K562 (cell line): ENCODE results near the gene HIKESHI.

Experiments
- POLR3A ChIP-seq: IDR thresholded peaks from 2 replicates; pipeline ENCODE4 v1.6.1; 2011; ENCODE audit warnings: borderline replicate concordance, mild to moderate bottlenecking, moderate library complexity; ENCODE audit not compliant: insufficient read length, insufficient read depth; ENCODE audit errors: extremely low read depth
- SIN3B ChIP-seq: fragments of 450-650 bp; IDR thresholded peaks from 2 replicates; pipeline ENCODE4 v1.6.1; 2017; ENCODE audit warnings: low read depth, mild to moderate bottlenecking, moderate library complexity
- ZNF76 ChIP-seq: fragments of 250-450 bp; sonication (Bioruptor Pico); IDR thresholded peaks from 2 replicates; pipeline ENCODE4 v1.4.0; 2020; ENCODE audit warnings: mild to moderate bottlenecking, moderate library complexity, borderline replicate concordance
- TF ChIP-seq, protein P1 (sequence below), 3 experiments: IDR thresholded peaks in 2 of 3; conservative IDR thresholded peaks in 1 of 3; 2 replicates each; pipeline ENCODE4 v1.5.1; 2011 to 2012; ENCODE audit warnings: low read length in 3 of 3, mild to moderate bottlenecking in 3 of 3, control low read depth in 2 of 3, improper control_type of control experiment in 1 of 3, inconsistent platforms in 1 of 3, low read depth in 1 of 3, mixed read lengths in 1 of 3, moderate library complexity in 1 of 3; ENCODE audit not compliant: insufficient read depth in 2 of 3

DNA sequence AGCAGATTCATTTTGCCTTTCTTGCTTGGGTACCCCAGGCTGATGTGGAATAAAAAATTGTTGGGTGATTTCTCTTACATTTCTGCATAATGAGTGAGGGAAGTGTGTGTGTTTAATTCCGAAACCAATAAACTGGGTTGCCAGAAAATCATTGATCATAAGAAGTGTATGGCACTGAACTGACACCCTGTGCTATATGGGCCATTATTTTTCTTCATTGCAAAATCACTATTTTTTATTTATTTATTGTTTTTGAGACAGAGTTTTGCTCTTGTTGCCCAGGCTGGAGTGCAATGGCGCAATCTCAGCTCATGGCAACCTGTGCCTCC is 14.6 kb upstream of the HIKESHI start:
- TF ChIP-seq SIN3B = no peak
- TF ChIP-seq, protein P1, sequence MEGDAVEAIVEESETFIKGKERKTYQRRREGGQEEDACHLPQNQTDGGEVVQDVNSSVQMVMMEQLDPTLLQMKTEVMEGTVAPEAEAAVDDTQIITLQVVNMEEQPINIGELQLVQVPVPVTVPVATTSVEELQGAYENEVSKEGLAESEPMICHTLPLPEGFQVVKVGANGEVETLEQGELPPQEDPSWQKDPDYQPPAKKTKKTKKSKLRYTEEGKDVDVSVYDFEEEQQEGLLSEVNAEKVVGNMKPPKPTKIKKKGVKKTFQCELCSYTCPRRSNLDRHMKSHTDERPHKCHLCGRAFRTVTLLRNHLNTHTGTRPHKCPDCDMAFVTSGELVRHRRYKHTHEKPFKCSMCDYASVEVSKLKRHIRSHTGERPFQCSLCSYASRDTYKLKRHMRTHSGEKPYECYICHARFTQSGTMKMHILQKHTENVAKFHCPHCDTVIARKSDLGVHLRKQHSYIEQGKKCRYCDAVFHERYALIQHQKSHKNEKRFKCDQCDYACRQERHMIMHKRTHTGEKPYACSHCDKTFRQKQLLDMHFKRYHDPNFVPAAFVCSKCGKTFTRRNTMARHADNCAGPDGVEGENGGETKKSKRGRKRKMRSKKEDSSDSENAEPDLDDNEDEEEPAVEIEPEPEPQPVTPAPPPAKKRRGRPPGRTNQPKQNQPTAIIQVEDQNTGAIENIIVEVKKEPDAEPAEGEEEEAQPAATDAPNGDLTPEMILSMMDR (IDR thresholded peaks at IDR 0.05 in 2 of 3, conservative IDR thresholded peaks at IDR 0.05 in 1 of 3; ENCODE audit: insufficient read depth in 2 of 3, low read depth in 1 of 3, low read length in 3 of 3) = no peak
- TF ChIP-seq ZNF76 (CRISPR knock-in tag) = no peak
- no peak for TF ChIP-seq POLR3A
